GM12878 (cell line): ENCODE measurements around the gene COMMD10. TPM values are rescaled to one million over a fixed set of nuclear protein-coding genes. Genes with fewer than 3 reads are reported as not detected.

Source experiments
- ATAC-seq: fragments of 200-7000 bp; cut with Tn5 transposase; 3 replicates; pipeline ENCODE4 v1.9.1; 2020; ENCODE audit warnings: mild to moderate bottlenecking, moderate library complexity
- BruUV-seq: library from RNA; stranded (reverse); fragments of 400-500 nt; replicated peaks from 2 replicates; lab custom pipeline; 2021; lab: Mats Ljungman, UMichigan
- CTCF ChIA-PET: fragments of 300-600 bp; sonication (Branson Sonifier 250); formaldehyde crosslinking; extraction: SDS; loops from one replicate; lab custom pipeline; 2021; ENCODE audit warnings: inconsistent platforms; lab: Yijun Ruan, JAX
- POLR2A ChIA-PET: fragments of 350-600 bp; formaldehyde crosslinking; extraction: SDS; loops from one replicate; lab custom pipeline; 2021; ENCODE audit warnings: inconsistent platforms; lab: Charles Lee
- RAD21 ChIA-PET: fragments of 300-600 bp; sonication (Branson Sonifier 250); formaldehyde crosslinking; loops from one replicate; lab custom pipeline; 2023; ENCODE audit warnings: antibody characterized with exemption; ENCODE audit not compliant: unreplicated experiment; lab: Charles Lee
- SMC1A ChIA-PET: fragments of 300-600 bp; sonication (Branson Sonifier 250); formaldehyde crosslinking; loops from one replicate; lab custom pipeline; 2023; ENCODE audit not compliant: unreplicated experiment, uncharacterized antibody; lab: Charles Lee
- DNase-seq: peaks from one replicate; pipeline ENCODE4 v3.0.0-alpha.2; 2011; ENCODE audit warnings: low read depth, low spot score
- FAIRE-seq: peaks from 3 replicates; lab custom pipeline; 2011; peaks lifted over from hg19 to GRCh38; lab: Jason Lieb, UNC
- H2AFZ ChIP-seq: 2 replicates; pipeline ENCODE4 v1.6.0; 2011; ENCODE audit warnings: low read depth, low read length, control low read depth; ENCODE audit not compliant: control insufficient read depth
- H3K27ac ChIP-seq: 2 replicates; pipeline ENCODE4 v1.5.1; 2011; ENCODE audit warnings: control low read depth; ENCODE audit not compliant: control insufficient read depth, insufficient read depth
- H3K27me3 ChIP-seq, 2 experiments: replicated peaks in 1 of 2; 2 replicates each; pipeline versions ENCODE4 v1.6.0 to v1.6.1; 2011; ENCODE audit warnings: low read length in 1 of 2; ENCODE audit not compliant: control insufficient read depth in 2 of 2, insufficient read depth in 2 of 2
- H3K36me3 ChIP-seq, 2 experiments: 2 replicates each; pipeline ENCODE4 v1.5.1; 2011; ENCODE audit warnings: low read length in 1 of 2; ENCODE audit not compliant: control insufficient read depth in 2 of 2, insufficient read depth in 2 of 2
- H3K4me1 ChIP-seq: 2 replicates; pipeline ENCODE4 v1.6.1; 2011; ENCODE audit warnings: mild to moderate bottlenecking, low read length, moderate library complexity, mixed read lengths; ENCODE audit not compliant: control insufficient read depth, insufficient read depth
- H3K4me2 ChIP-seq: 2 replicates; pipeline ENCODE4 v1.6.0; 2011; ENCODE audit warnings: control low read depth; ENCODE audit not compliant: control insufficient read depth, insufficient read depth
- H3K4me3 ChIP-seq: fragments of 200-600 bp; sonication (generic); 2 replicates; pipeline ENCODE4 v1.5.1; 2016
- H3K79me2 ChIP-seq: 2 replicates; pipeline ENCODE4 v1.6.0; 2011; ENCODE audit warnings: low read length; ENCODE audit not compliant: control insufficient read depth, insufficient read depth
- H3K9ac ChIP-seq: 2 replicates; pipeline ENCODE4 v1.8.0; 2011; ENCODE audit warnings: low read length, control low read depth, mixed read lengths; ENCODE audit not compliant: control insufficient read depth, insufficient read depth
- H3K9me3 ChIP-seq: replicated peaks from 3 replicates; pipeline ENCODE4 v1.5.1; 2011; ENCODE audit warnings: mild to moderate bottlenecking, low read length; ENCODE audit not compliant: control insufficient read depth, insufficient read depth
- H4K20me1 ChIP-seq: 2 replicates; pipeline ENCODE4 v1.6.0; 2011; ENCODE audit not compliant: control insufficient read depth, insufficient read depth
- CEBPB ChIP-seq, 2 experiments: fragments of 150-350 bp in 1 of 2; IDR thresholded peaks; 2 replicates each; pipeline ENCODE4 v1.6.1; 2012 to 2014; ENCODE audit warnings: low read depth in 2 of 2, low read length in 2 of 2, borderline replicate concordance in 1 of 2, inconsistent platforms in 1 of 2
- FOXM1 ChIP-seq: IDR thresholded peaks from 2 replicates; pipeline ENCODE4 v1.6.1; 2012; ENCODE audit warnings: low read depth, mild to moderate bottlenecking, inconsistent platforms, low read length, moderate library complexity
- HCFC1 ChIP-seq: fragments of 150-350 bp; IDR thresholded peaks from 2 replicates; pipeline ENCODE4 v1.6.1; 2014; ENCODE audit warnings: low read length
- JUNB ChIP-seq: IDR thresholded peaks from 2 replicates; pipeline ENCODE4 v1.6.1; 2016; ENCODE audit warnings: antibody characterized with exemption, mild to moderate bottlenecking
- MYB ChIP-seq: fragments of 150-350 bp; IDR thresholded peaks from 2 replicates; pipeline ENCODE4 v1.6.1; 2014; ENCODE audit warnings: mild to moderate bottlenecking, low read depth, low read length, borderline replicate concordance
- MYC ChIP-seq: IDR thresholded peaks from 2 replicates; pipeline ENCODE4 v1.6.1; 2011; ENCODE audit warnings: mild to moderate bottlenecking, low read length, moderate library complexity, inconsistent platforms; ENCODE audit not compliant: insufficient read depth, insufficient replicate concordance, insufficient read length, severe bottlenecking
- PAX8 ChIP-seq: fragments of 450-650 bp; IDR thresholded peaks from 2 replicates; pipeline ENCODE4 v1.6.1; 2017; ENCODE audit warnings: mild to moderate bottlenecking, moderate library complexity
- PKNOX1 ChIP-seq: fragments of 450-650 bp; IDR thresholded peaks from 2 replicates; pipeline ENCODE4 v1.6.1; 2016; ENCODE audit warnings: mild to moderate bottlenecking
- RAD51 ChIP-seq: fragments of 450-650 bp; IDR thresholded peaks from 2 replicates; pipeline ENCODE4 v1.6.1; 2016; ENCODE audit warnings: moderate library complexity, mild to moderate bottlenecking, inconsistent platforms
- RELA ChIP-seq: fragments of 450-650 bp; IDR thresholded peaks from 2 replicates; pipeline ENCODE4 v1.8.0; 2014; ENCODE audit warnings: borderline replicate concordance; ENCODE audit not compliant: partially characterized antibody
- ZNF24 ChIP-seq: fragments of 450-650 bp; IDR thresholded peaks from 2 replicates; pipeline ENCODE4 v1.6.1; 2017; ENCODE audit warnings: antibody characterized with exemption, mild to moderate bottlenecking
- ZNF592 ChIP-seq: fragments of 450-650 bp; IDR thresholded peaks from 2 replicates; pipeline ENCODE4 v1.6.1; 2017; ENCODE audit warnings: mild to moderate bottlenecking, moderate library complexity
- WGBS: methylation state at CpG from one replicate; pipeline ENCODE4 v1.1.6; 2016; ENCODE audit warnings: low lambda C conversion rate; ENCODE audit not compliant: insufficient replicate concordance, insufficient coverage; ENCODE audit errors: missing lambda C conversion rate; 5-methylcytosine and 5-hydroxymethylcytosine counted together
- in situ Hi-C: fragments of 300-500 bp; cut with MboI; formaldehyde crosslinking; loops from 9 replicates; pipeline ENCODE4 v1.14.3; 2018; ENCODE audit warnings: mixed read lengths
- intact Hi-C: fragments of 100-400 bp; cut with micrococcal nuclease; formaldehyde crosslinking; loops from one replicate; pipeline ENCODE4 v1.14.2; 2022; ENCODE audit not compliant: unreplicated experiment
- polyA plus RNA-seq, 11 experiments: library from polyadenylated mRNA; depleted of rRNA in 4 of 11; unstranded in 6 of 11; stranded (reverse) in 5 of 11; fragments of >200 nt; fragmentation: Nextera tagmentation in 4 of 11; fragmentation: Illumina TruSeq in 1 of 11; extraction: Ambion mirVana in 4 of 11; extraction: Trizol in 1 of 11; gene quantifications; 1 replicate in 1 of 11; 2 replicates in 10 of 11; pipeline versions ENCODE4 v1.2.1 to v1.2.3, GENCODE V29; 2011 to 2016; ENCODE audit warnings: inconsistent platforms in 2 of 11, missing spikeins in 2 of 11, low read depth in 1 of 11
- total RNA-seq, 4 experiments: library from RNA; depleted of rRNA in 3 of 4; stranded (reverse); fragments of >200 nt in 3 of 4; fragmentation: Illumina TruSeq in 1 of 4; extraction: Trizol in 1 of 4; gene quantifications; 2 replicates each; pipeline versions ENCODE4 v1.2.1 to v1.2.3, GENCODE V29; 2013 to 2021
- TF ChIP-seq, protein P1 (sequence below): fragments of 450-650 bp; formaldehyde crosslinking; IDR thresholded peaks from 2 replicates; pipeline ENCODE4 v1.4.0; 2020; ENCODE audit warnings: mild to moderate bottlenecking, moderate library complexity
- TF ChIP-seq, protein P2 (sequence below): IDR thresholded peaks from 2 replicates; pipeline ENCODE4 v1.6.1; 2011; ENCODE audit warnings: borderline replicate concordance, low read depth, mild to moderate bottlenecking, moderate library complexity, low read length; ENCODE audit not compliant: insufficient read depth, poor library complexity, severe bottlenecking

Gene COMMD10
- total and polyA plus RNA-seq, 10 of the 15 experiments (the other 5 are each of a cell fraction or from before 2014, with no cell fraction given) = 19.6 to 98.7 (median 28.0) TPM

GRCh38 chr5:116091416-116091815, 6.6 kb downstream of the COMMD10 start:
- in situ Hi-C loops = no loop called here
- no TSS peak for BruUV-seq
- CTCF ChIA-PET = no interaction called here
- no peak for TF ChIP-seq RAD51
- no peak for TF ChIP-seq MYB
- no peak for TF ChIP-seq ZNF24
- no peak for TF ChIP-seq RELA
- TF ChIP-seq FOXM1 = no peak
- TF ChIP-seq PKNOX1 = no peak
- TF ChIP-seq HCFC1 = no peak
- TF ChIP-seq, protein P1, sequence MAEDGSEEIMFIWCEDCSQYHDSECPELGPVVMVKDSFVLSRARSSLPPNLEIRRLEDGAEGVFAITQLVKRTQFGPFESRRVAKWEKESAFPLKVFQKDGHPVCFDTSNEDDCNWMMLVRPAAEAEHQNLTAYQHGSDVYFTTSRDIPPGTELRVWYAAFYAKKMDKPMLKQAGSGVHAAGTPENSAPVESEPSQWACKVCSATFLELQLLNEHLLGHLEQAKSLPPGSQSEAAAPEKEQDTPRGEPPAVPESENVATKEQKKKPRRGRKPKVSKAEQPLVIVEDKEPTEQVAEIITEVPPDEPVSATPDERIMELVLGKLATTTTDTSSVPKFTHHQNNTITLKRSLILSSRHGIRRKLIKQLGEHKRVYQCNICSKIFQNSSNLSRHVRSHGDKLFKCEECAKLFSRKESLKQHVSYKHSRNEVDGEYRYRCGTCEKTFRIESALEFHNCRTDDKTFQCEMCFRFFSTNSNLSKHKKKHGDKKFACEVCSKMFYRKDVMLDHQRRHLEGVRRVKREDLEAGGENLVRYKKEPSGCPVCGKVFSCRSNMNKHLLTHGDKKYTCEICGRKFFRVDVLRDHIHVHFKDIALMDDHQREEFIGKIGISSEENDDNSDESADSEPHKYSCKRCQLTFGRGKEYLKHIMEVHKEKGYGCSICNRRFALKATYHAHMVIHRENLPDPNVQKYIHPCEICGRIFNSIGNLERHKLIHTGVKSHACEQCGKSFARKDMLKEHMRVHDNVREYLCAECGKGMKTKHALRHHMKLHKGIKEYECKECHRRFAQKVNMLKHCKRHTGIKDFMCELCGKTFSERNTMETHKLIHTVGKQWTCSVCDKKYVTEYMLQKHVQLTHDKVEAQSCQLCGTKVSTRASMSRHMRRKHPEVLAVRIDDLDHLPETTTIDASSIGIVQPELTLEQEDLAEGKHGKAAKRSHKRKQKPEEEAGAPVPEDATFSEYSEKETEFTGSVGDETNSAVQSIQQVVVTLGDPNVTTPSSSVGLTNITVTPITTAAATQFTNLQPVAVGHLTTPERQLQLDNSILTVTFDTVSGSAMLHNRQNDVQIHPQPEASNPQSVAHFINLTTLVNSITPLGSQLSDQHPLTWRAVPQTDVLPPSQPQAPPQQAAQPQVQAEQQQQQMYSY (CRISPR knock-in tag) = no peak
- no peak for TF ChIP-seq ZNF592
- no peak for TF ChIP-seq PAX8
- TF ChIP-seq CEBPB (IDR thresholded peaks at IDR 0.05; ENCODE audit: borderline replicate concordance in 1 of 2, low read depth in 2 of 2, low read length in 2 of 2) = no peak
- TF ChIP-seq JUNB = no peak
- no peak for TF ChIP-seq MYC
- TF ChIP-seq, protein P2, sequence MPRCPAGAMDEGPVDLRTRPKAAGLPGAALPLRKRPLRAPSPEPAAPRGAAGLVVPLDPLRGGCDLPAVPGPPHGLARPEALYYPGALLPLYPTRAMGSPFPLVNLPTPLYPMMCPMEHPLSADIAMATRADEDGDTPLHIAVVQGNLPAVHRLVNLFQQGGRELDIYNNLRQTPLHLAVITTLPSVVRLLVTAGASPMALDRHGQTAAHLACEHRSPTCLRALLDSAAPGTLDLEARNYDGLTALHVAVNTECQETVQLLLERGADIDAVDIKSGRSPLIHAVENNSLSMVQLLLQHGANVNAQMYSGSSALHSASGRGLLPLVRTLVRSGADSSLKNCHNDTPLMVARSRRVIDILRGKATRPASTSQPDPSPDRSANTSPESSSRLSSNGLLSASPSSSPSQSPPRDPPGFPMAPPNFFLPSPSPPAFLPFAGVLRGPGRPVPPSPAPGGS = no peak

More at GRCh38 chr5:116091416-116091815, 6.6 kb downstream of the COMMD10 start:
- ChIA-PET SMC1A (no interaction called here), RAD21 (no interaction called here), POLR2A (no interaction called here)
- intact Hi-C loops = no loop called here
- no peak for DNase-seq
- Histone ChIP-seq H2AFZ (no peak overlapping the region), H3K9ac (no peak overlapping the region), H3K79me2 (no peaks in the 10 kb centered on the region), H3K36me3 (no peaks in the 10 kb centered on the region; a peak in 1 of 4 replicates), H3K4me2 (no peak overlapping the region), H3K4me3 (no peak overlapping the region), H3K27me3 (no peaks in the 10 kb centered on the region), H3K4me1 (no peaks in the 10 kb centered on the region), H3K9me3 (no peaks in the 10 kb centered on the region), H3K27ac (no peak overlapping the region), H4K20me1 (no peaks in the 10 kb centered on the region)
- 100% methylated on average over 1 of the region's 1 CpG for WGBS
- no peak for ATAC-seq
- FAIRE-seq = no peak
